ENCODE results near the gene LOC128125822.

DNA sequence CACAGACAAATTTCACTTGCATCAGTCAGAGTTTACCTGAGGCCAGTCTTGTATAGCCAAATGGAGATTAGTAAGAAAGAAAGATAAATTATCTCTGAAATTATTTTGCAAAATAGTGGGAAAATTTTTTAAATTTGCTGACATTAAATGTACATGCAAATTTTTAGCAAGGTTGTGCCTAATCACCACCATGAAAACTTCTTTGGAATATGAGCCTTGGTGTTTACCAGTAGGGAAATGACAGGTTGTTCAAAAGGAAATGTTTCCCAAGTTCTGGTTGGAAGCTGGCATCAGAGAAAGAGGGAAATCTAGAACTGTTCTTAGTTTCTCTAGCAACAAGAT lies 34.4 kb upstream of the LOC128125822 start:
- TF ChIP-seq, protein P1, sequence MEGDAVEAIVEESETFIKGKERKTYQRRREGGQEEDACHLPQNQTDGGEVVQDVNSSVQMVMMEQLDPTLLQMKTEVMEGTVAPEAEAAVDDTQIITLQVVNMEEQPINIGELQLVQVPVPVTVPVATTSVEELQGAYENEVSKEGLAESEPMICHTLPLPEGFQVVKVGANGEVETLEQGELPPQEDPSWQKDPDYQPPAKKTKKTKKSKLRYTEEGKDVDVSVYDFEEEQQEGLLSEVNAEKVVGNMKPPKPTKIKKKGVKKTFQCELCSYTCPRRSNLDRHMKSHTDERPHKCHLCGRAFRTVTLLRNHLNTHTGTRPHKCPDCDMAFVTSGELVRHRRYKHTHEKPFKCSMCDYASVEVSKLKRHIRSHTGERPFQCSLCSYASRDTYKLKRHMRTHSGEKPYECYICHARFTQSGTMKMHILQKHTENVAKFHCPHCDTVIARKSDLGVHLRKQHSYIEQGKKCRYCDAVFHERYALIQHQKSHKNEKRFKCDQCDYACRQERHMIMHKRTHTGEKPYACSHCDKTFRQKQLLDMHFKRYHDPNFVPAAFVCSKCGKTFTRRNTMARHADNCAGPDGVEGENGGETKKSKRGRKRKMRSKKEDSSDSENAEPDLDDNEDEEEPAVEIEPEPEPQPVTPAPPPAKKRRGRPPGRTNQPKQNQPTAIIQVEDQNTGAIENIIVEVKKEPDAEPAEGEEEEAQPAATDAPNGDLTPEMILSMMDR (IDR thresholded peaks at IDR 0.05 in 8 of 11, conservative IDR thresholded peaks at IDR 0.05 in 3 of 11), result no peak
- no peak for TF ChIP-seq POLR2AphosphoS5 (IDR thresholded peaks at IDR 0.05)

Data from spleen (tissue), 7 donors.